ENCODE measurements around the gene FAF1. TPM values are rescaled to one million over a fixed set of nuclear protein-coding genes. Genes with fewer than 3 reads are reported as not detected.
"Not testable (repeated sequence)": the region's sequence is repeated elsewhere in the genome, so short reads cannot be mapped to it uniquely, and the experiment has no call there.

The FAF1 gene
- total and polyA plus RNA-seq, 4 donors: 27.2 to 51.6 (median 37.1) TPM

DNA sequence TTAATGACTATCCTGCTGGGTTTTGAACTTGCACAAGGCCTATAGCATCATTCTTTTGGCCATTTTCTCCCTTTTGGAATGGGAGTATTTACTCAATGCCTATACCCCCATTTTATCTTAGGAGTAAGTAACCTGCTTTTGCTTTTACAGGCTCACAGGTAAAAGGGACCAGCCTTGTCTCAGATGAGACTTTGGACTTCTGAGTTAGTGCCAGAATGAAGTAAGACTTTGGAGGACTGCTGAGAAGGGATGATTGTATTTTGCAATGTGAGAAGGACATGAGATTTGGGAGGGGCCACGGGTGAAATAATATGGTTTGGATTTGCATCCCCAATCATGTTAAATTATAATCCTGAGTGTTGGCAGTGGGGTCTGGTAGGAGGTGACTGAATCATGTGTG, 212.7 kb downstream of the FAF1 start:
- ATAC-seq (ENCODE audit: insufficient read depth, low FRiP score) (no peak), DNase-seq (no peak)
- Histone ChIP-seq H3K9me3 (ENCODE audit: control insufficient read depth in 4 of 4, insufficient read depth in 3 of 4, low read length in 3 of 4) (no peaks in the 10 kb centered on the region), H3K36me3 (ENCODE audit: control insufficient read depth in 4 of 4, insufficient read depth in 4 of 4, low read length in 4 of 4) (peaks cover 0 to 8% (median under 1%) of the 10 kb centered on the region in 4 donors), H3K27me3 (ENCODE audit: control insufficient read depth in 3 of 3, insufficient read depth in 3 of 3, low read length in 2 of 3) (no peaks in the 10 kb centered on the region), H3K4me3 (no peak overlapping the region), H3K27ac (ENCODE audit: low read depth in 1 of 2, low read length in 1 of 2) (no peak overlapping the region), H3K4me1 (ENCODE audit: control insufficient read depth in 5 of 5, insufficient read depth in 5 of 5, low read length in 5 of 5) (peaks cover 0 to 4% (median 0%) of the 10 kb centered on the region in 5 donors), H3K9ac (ENCODE audit: insufficient read depth in 1 of 2, low read length in 2 of 2) (no peak overlapping the region)
- 92 to 96% methylated on average over 1 of the region's 1 CpG for WGBS, 2 donors
- TF ChIP-seq, protein P1, sequence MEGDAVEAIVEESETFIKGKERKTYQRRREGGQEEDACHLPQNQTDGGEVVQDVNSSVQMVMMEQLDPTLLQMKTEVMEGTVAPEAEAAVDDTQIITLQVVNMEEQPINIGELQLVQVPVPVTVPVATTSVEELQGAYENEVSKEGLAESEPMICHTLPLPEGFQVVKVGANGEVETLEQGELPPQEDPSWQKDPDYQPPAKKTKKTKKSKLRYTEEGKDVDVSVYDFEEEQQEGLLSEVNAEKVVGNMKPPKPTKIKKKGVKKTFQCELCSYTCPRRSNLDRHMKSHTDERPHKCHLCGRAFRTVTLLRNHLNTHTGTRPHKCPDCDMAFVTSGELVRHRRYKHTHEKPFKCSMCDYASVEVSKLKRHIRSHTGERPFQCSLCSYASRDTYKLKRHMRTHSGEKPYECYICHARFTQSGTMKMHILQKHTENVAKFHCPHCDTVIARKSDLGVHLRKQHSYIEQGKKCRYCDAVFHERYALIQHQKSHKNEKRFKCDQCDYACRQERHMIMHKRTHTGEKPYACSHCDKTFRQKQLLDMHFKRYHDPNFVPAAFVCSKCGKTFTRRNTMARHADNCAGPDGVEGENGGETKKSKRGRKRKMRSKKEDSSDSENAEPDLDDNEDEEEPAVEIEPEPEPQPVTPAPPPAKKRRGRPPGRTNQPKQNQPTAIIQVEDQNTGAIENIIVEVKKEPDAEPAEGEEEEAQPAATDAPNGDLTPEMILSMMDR (IDR thresholded peaks at IDR 0.05; ENCODE audit: control extremely low read depth, extremely low read depth): no peak

DNA sequence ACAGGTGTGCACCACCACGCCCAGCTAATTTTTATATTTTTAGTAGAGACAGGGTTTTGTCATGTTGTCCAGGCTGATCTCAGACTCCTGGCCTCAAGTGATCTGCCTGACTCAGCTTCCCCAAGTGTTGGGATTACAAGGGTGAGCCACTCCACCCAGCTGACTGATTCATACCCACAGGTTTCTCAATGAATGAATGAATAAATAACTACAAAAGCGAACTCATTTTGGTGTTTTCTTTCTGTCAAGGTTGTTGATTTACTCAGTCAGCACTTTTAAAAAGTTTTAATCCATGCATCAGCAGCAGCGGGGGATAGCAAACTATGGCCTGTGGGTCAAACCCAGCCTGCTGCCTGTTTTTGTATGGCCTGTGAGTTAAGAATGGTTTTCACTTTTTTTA, 217.5 kb downstream of the FAF1 start:
- 84 to 98% methylated on average over 3 of the region's 3 CpGs for WGBS, 2 donors
- TF ChIP-seq, protein P1 (IDR thresholded peaks at IDR 0.05; ENCODE audit: control extremely low read depth, extremely low read depth): no peak
- Histone ChIP-seq H3K4me1 (ENCODE audit: control insufficient read depth in 5 of 5, insufficient read depth in 5 of 5, low read length in 5 of 5) (no peaks in the 10 kb centered on the region), H3K27me3 (ENCODE audit: control insufficient read depth in 3 of 3, insufficient read depth in 3 of 3, low read length in 2 of 3) (no peaks in the 10 kb centered on the region), H3K9me3 (ENCODE audit: control insufficient read depth in 4 of 4, insufficient read depth in 3 of 4, low read length in 3 of 4) (no peaks in the 10 kb centered on the region), H3K36me3 (ENCODE audit: control insufficient read depth in 4 of 4, insufficient read depth in 4 of 4, low read length in 4 of 4) (peaks cover 0 to 8% (median under 1%) of the 10 kb centered on the region in 4 donors), H3K4me3 (no peak overlapping the region), H3K9ac (ENCODE audit: insufficient read depth in 1 of 2, low read length in 2 of 2) (no peak overlapping the region), H3K27ac (ENCODE audit: low read depth in 1 of 2, low read length in 1 of 2) (no peak overlapping the region)
- DNase-seq: no peak
- no peak for ATAC-seq (ENCODE audit: insufficient read depth, low FRiP score)

DNA sequence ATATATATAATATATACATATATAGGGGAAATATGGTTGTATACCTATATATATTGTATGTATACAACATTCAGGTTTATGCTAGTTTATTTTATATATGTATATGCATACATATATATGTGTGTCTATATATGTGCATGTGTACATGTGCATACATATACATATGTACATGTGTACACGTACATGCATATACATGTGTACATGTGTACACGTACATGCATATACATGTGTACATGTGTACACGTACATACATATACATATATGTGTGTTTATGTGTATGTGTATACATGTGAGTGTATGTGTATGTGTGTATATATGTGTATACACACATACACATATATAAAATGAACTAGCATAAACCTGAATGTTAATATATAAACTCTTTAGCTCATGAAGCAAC, 220.9 kb downstream of the FAF1 start:
- peaks cover 0 to 3% (median 0%) of the 10 kb centered on the region in 4 donors for H3K36me3 ChIP-seq (ENCODE audit: control insufficient read depth in 4 of 4, insufficient read depth in 4 of 4, low read length in 4 of 4)
- DNase-seq: no peak
- ATAC-seq (ENCODE audit: insufficient read depth, low FRiP score): no peak
- no peak overlapping the region for H3K27ac ChIP-seq (ENCODE audit: low read depth in 1 of 2, low read length in 1 of 2)
- no peaks in the 10 kb centered on the region for H3K4me1 ChIP-seq (ENCODE audit: control insufficient read depth in 5 of 5, insufficient read depth in 5 of 5, low read length in 5 of 5)
- TF ChIP-seq, protein P1 (IDR thresholded peaks at IDR 0.05; ENCODE audit: control extremely low read depth, extremely low read depth): no peak
- no peak overlapping the region for H3K4me3 ChIP-seq
- H3K9ac ChIP-seq (ENCODE audit: insufficient read depth in 1 of 2, low read length in 2 of 2): no peak overlapping the region
- no peaks in the 10 kb centered on the region for H3K27me3 ChIP-seq (ENCODE audit: control insufficient read depth in 3 of 3, insufficient read depth in 3 of 3, low read length in 2 of 3)
- WGBS, 2 donors: 86 to 89% methylated on average over 3 of the region's 3 CpGs
- H3K9me3 ChIP-seq (ENCODE audit: control insufficient read depth in 4 of 4, insufficient read depth in 3 of 4, low read length in 3 of 4): no peaks in the 10 kb centered on the region

DNA sequence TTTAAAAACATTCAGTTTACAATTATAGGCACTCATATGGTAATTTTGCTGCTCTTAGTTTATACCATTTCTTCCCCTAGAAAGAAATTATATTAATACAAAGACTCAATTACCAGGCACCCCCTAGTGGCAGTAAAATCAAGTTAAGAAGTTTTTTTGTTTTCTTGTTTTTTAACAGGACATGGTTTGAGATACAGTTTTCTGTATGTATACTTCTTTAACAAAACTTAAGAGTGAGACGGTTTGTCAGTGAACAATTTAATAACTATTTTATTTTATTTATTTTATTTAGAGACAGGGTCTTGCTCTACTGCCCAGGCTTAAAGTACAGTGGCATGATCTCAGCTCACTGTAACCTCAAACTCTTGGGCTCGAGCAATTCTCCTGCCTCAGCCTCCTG, 224.6 kb downstream of the FAF1 start:
- WGBS, 2 donors: 78 to 86% methylated on average over 2 of the region's 2 CpGs
- H3K4me1 ChIP-seq (ENCODE audit: control insufficient read depth in 5 of 5, insufficient read depth in 5 of 5, low read length in 5 of 5): peaks cover 0 to 1% (median 0%) of the 10 kb centered on the region in 5 donors
- H3K36me3 ChIP-seq (ENCODE audit: control insufficient read depth in 4 of 4, insufficient read depth in 4 of 4, low read length in 4 of 4): peaks cover 0 to 3% (median 0%) of the 10 kb centered on the region in 4 donors
- no peaks in the 10 kb centered on the region for H3K27me3 ChIP-seq (ENCODE audit: control insufficient read depth in 3 of 3, insufficient read depth in 3 of 3, low read length in 2 of 3)
- TF ChIP-seq, protein P1 (IDR thresholded peaks at IDR 0.05; ENCODE audit: control extremely low read depth, extremely low read depth): peak; percentile 9
- DNase-seq (peak in 2 of 3 donors; percentile 47 to 49), ATAC-seq (ENCODE audit: insufficient read depth, low FRiP score) (no peak)
- H3K27ac ChIP-seq (ENCODE audit: low read depth in 1 of 2, low read length in 1 of 2): no peak overlapping the region
- no peaks in the 10 kb centered on the region for H3K9me3 ChIP-seq (ENCODE audit: control insufficient read depth in 4 of 4, insufficient read depth in 3 of 4, low read length in 3 of 4)
- no peak overlapping the region for H3K4me3 ChIP-seq
- H3K9ac ChIP-seq (ENCODE audit: insufficient read depth in 1 of 2, low read length in 2 of 2): no peak overlapping the region

DNA sequence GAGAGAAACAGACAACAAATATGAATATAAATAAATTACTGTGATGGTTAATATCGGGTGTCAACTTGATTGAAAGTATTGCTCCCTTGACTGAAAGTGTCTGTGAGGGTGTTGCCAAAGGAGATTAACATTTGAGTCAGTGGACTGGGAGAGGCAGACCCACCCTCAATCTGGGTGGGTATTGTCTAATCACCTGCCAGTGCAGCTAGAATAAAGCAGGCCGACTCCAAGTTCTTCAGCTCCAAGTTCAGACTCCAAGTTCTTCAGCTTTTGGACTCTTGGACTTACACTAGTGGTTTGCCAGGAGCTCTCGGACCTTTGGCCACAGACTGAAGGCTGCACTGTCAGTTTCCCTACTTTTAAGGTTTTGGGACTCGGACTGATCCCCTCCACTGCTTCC, 232.5 kb downstream of the FAF1 start:
- not testable (repeated sequence) for ATAC-seq (ENCODE audit: insufficient read depth, low FRiP score)

More for the DNA sequence above, 232.5 kb downstream of the FAF1 start:
- not testable (repeated sequence) for H3K4me1 ChIP-seq (ENCODE audit: control insufficient read depth in 5 of 5, insufficient read depth in 5 of 5, low read length in 5 of 5); H3K9ac ChIP-seq (ENCODE audit: insufficient read depth in 1 of 2, low read length in 2 of 2); H3K36me3 ChIP-seq (ENCODE audit: control insufficient read depth in 4 of 4, insufficient read depth in 4 of 4, low read length in 4 of 4); H3K4me3 ChIP-seq; H3K27me3 ChIP-seq (ENCODE audit: control insufficient read depth in 3 of 3, insufficient read depth in 3 of 3, low read length in 2 of 3); H3K9me3 ChIP-seq (ENCODE audit: control insufficient read depth in 4 of 4, insufficient read depth in 3 of 4, low read length in 3 of 4); H3K27ac ChIP-seq (ENCODE audit: low read depth in 1 of 2, low read length in 1 of 2); DNase-seq
- 93 to 97% methylated on average over 4 of the region's 4 CpGs for WGBS, 2 donors
